HEK293 (cell line): ENCODE measurements around the gene POLR1E.
"Not testable (repeated sequence)": the region's sequence is repeated elsewhere in the genome, so short reads cannot be mapped to it uniquely, and the experiment has no call there.

Experiments
- CTCF ChIA-PET: fragments of 350-600 bp; formaldehyde crosslinking; extraction: SDS; loops from one replicate; lab custom pipeline; 2021; ENCODE audit warnings: antibody characterized with exemption; lab: Yijun Ruan, JAX
- POLR2A ChIA-PET: fragments of 300-600 bp; formaldehyde crosslinking; extraction: SDS; loops from one replicate; lab custom pipeline; 2020; ENCODE audit warnings: antibody characterized with exemption, inconsistent platforms; lab: Yijun Ruan, JAX
- H3K27ac ChIP-seq: fragments of 200-500 bp; sonication (Bioruptor generic); 2 replicates; pipeline ENCODE4 v1.5.1; 2014; ENCODE audit warnings: low read depth, low read length, control low read depth, inconsistent platforms; ENCODE audit errors: extremely low read depth
- H3K36me3 ChIP-seq, 2 experiments: fragments of 200-500 bp in 1 of 2; sonication (Bioruptor generic) in 1 of 2; 1 replicate in 1 of 2; 2 replicates in 1 of 2; pipeline ENCODE4 v1.5.1; 2014 to 2017; ENCODE audit warnings: inconsistent platforms in 2 of 2, low read length in 2 of 2; ENCODE audit not compliant: control insufficient read depth in 2 of 2, insufficient read depth in 1 of 2
- H3K4me1 ChIP-seq: fragments of 200-500 bp; sonication (Bioruptor generic); 2 replicates; pipeline ENCODE4 v1.5.1; 2014; ENCODE audit warnings: mild to moderate bottlenecking, low read length, inconsistent platforms; ENCODE audit not compliant: control insufficient read depth, insufficient read depth
- H3K4me3 ChIP-seq: 2 replicates; pipeline ENCODE4 v1.5.1; 2011; ENCODE audit warnings: low read depth, mild to moderate bottlenecking, control low read depth, low read length, moderate library complexity
- H3K9me3 ChIP-seq: fragments of 200-500 bp; sonication (Bioruptor generic); 2 replicates; pipeline ENCODE4 v1.5.1; 2014; ENCODE audit warnings: low read depth, low read length, inconsistent platforms; ENCODE audit not compliant: control insufficient read depth, insufficient read depth
- SETDB1 ChIP-seq: IDR thresholded peaks from one replicate; pipeline ENCODE4 v1.6.1; 2017; ENCODE audit warnings: mild to moderate bottlenecking, low read length, moderate library complexity, mixed read lengths; ENCODE audit not compliant: insufficient read length
- ZNF174 ChIP-seq: fragments of 450-650 bp; formaldehyde crosslinking; IDR thresholded peaks from 2 replicates; pipeline ENCODE4 v1.5.0; 2017; ENCODE audit warnings: missing biosample characterization, mild to moderate bottlenecking, missing genetic modification characterization
- ZNF24 ChIP-seq: fragments of 450-650 bp; formaldehyde crosslinking; IDR thresholded peaks from 2 replicates; pipeline ENCODE4 v1.5.1; 2016; ENCODE audit warnings: missing biosample characterization, missing genetic modification characterization
- ZNF302 ChIP-seq: fragments of 450-650 bp; formaldehyde crosslinking; IDR thresholded peaks from 2 replicates; pipeline ENCODE4 v1.5.1; 2016; ENCODE audit warnings: missing biosample characterization, missing genetic modification characterization, low read depth
- ZNF501 ChIP-seq: fragments of 450-650 bp; formaldehyde crosslinking; IDR thresholded peaks from 2 replicates; pipeline ENCODE4 v1.5.1; 2016; ENCODE audit warnings: missing biosample characterization, missing genetic modification characterization
- ZNF548 ChIP-seq: fragments of 450-650 bp; formaldehyde crosslinking; IDR thresholded peaks from 2 replicates; pipeline ENCODE4 v1.5.1; 2016; ENCODE audit warnings: missing biosample characterization, missing genetic modification characterization
- ZNF561 ChIP-seq: fragments of 450-650 bp; IDR thresholded peaks from 2 replicates; pipeline ENCODE4 v1.5.1; 2018; ENCODE audit warnings: missing biosample characterization, missing genetic modification characterization, borderline replicate concordance
- ZNF571 ChIP-seq: fragments of 450-650 bp; formaldehyde crosslinking; IDR thresholded peaks from 2 replicates; pipeline ENCODE4 v1.5.0; 2017; ENCODE audit warnings: missing biosample characterization, missing genetic modification characterization
- ZNF600 ChIP-seq: fragments of 450-650 bp; formaldehyde crosslinking; IDR thresholded peaks from 2 replicates; pipeline ENCODE4 v1.5.1; 2016; ENCODE audit warnings: missing biosample characterization, missing genetic modification characterization
- TF ChIP-seq, protein P1 (sequence below): fragments of 450-650 bp; formaldehyde crosslinking; conservative IDR thresholded peaks from 2 replicates; pipeline ENCODE4 v1.5.1; 2016; ENCODE audit warnings: low read depth, missing biosample characterization, missing genetic modification characterization
- TF ChIP-seq, protein P2 (sequence below): fragments of 450-650 bp; formaldehyde crosslinking; IDR thresholded peaks from 2 replicates; pipeline ENCODE4 v1.5.1; 2017; ENCODE audit warnings: missing biosample characterization, missing genetic modification characterization
- TF ChIP-seq, protein P3 (sequence below): fragments of 450-650 bp; formaldehyde crosslinking; IDR thresholded peaks from 2 replicates; pipeline ENCODE4 v1.5.1; 2016; ENCODE audit warnings: missing biosample characterization, missing genetic modification characterization

POLR1E gene

DNA sequence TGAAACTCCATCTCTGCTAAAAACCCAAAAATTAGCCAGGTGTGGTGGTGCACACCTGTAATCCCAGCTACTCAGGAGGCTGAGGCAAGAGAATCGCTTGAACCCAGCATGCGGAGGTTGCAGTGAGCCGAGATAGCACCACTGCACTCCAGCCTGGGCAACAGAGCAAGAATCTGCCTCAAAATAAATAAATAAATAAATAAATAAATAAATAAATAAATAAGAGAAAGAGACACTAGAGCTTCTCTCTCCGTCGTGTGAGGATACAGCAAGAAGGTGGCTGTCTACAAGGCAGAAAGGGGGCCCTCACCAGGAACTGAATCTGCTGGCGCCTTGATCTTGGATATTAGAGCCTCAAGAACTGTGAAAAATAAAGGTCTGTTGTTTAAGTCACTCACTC, 11.8 kb upstream of the POLR1E start (continued):
- TF ChIP-seq, protein P1, sequence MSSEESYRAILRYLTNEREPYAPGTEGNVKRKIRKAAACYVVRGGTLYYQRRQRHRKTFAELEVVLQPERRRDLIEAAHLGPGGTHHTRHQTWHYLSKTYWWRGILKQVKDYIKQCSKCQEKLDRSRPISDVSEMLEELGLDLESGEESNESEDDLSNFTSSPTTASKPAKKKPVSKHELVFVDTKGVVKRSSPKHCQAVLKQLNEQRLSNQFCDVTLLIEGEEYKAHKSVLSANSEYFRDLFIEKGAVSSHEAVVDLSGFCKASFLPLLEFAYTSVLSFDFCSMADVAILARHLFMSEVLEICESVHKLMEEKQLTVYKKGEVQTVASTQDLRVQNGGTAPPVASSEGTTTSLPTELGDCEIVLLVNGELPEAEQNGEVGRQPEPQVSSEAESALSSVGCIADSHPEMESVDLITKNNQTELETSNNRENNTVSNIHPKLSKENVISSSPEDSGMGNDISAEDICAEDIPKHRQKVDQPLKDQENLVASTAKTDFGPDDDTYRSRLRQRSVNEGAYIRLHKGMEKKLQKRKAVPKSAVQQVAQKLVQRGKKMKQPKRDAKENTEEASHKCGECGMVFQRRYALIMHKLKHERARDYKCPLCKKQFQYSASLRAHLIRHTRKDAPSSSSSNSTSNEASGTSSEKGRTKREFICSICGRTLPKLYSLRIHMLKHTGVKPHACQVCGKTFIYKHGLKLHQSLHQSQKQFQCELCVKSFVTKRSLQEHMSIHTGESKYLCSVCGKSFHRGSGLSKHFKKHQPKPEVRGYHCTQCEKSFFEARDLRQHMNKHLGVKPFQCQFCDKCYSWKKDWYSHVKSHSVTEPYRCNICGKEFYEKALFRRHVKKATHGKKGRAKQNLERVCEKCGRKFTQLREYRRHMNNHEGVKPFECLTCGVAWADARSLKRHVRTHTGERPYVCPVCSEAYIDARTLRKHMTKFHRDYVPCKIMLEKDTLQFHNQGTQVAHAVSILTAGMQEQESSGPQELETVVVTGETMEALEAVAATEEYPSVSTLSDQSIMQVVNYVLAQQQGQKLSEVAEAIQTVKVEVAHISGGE (tag by site-specific recombination), result peak; percentile 38; the same call in 1 of the 2 replicates

DNA sequence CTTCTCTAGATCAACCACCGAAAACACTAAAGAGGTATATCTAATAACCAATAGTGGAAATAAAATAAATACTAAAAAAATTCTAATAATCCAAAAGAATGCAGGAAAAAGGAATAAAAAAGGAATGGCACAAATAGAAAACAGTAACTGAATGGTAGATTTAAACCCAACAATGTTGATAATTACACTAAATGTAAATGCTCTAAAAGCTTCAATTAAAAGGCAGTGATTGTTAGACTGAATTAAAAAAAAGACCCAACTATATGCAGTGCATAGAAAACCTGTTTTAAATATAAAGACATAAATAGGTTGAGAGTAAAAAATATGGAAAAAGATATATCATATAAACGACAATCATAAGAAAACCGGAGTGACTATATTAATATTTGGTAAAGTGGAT, 11.3 kb upstream of the POLR1E start:
- TF ChIP-seq SETDB1 (peak; percentile 92), ZNF571 (tag by site-specific recombination) (no peak)
- Histone ChIP-seq H3K36me3 (no peaks in the 10 kb centered on the region), H3K4me3 (no peak overlapping the region), H3K27ac (no peak overlapping the region), H3K4me1 (no peaks in the 10 kb centered on the region), H3K9me3 (no peaks in the 10 kb centered on the region)
- CTCF ChIA-PET, result interaction anchor here (0.6 to 1.6 kb wide), 2 partner anchors 60 to 889 kb away, joined by 4 to 6 read pairs; no protein-coding TSS in a partner anchor
- POLR2A ChIA-PET, result no interaction called here

DNA sequence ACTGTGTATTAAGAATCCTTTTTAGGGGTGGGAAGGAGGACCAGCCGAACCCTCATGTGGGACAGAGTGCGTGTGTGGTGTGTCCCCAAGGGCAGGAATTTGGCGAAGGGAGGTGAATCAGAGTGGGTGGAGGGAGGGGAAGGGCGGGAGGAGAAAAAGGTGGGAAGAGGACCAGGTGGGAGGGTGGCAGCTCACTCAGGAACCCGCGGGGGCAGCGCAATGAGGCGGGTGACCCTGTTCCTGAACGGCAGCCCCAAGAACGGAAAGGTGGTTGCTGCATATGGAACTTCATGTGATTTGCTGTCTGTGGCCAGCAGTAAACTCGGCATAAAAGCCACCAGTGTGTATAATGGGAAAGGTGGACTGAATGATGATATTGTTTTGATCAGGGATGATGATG, 8.8 kb upstream of the POLR1E start:
- Histone ChIP-seq H3K9me3 (no peaks in the 10 kb centered on the region), H3K4me1 (no peaks in the 10 kb centered on the region), H3K27ac (no peak overlapping the region), H3K4me3 (no peak overlapping the region), H3K36me3 (no peaks in the 10 kb centered on the region)
- TF ChIP-seq ZNF548 (tag by site-specific recombination), result no peak
- TF ChIP-seq ZNF600, result no peak
- no peak for TF ChIP-seq ZNF24 (tag by site-specific recombination)
- TF ChIP-seq, protein P2, sequence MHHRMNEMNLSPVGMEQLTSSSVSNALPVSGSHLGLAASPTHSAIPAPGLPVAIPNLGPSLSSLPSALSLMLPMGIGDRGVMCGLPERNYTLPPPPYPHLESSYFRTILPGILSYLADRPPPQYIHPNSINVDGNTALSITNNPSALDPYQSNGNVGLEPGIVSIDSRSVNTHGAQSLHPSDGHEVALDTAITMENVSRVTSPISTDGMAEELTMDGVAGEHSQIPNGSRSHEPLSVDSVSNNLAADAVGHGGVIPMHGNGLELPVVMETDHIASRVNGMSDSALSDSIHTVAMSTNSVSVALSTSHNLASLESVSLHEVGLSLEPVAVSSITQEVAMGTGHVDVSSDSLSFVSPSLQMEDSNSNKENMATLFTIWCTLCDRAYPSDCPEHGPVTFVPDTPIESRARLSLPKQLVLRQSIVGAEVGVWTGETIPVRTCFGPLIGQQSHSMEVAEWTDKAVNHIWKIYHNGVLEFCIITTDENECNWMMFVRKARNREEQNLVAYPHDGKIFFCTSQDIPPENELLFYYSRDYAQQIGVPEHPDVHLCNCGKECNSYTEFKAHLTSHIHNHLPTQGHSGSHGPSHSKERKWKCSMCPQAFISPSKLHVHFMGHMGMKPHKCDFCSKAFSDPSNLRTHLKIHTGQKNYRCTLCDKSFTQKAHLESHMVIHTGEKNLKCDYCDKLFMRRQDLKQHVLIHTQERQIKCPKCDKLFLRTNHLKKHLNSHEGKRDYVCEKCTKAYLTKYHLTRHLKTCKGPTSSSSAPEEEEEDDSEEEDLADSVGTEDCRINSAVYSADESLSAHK (tag by site-specific recombination), result no peak
- TF ChIP-seq, protein P3, sequence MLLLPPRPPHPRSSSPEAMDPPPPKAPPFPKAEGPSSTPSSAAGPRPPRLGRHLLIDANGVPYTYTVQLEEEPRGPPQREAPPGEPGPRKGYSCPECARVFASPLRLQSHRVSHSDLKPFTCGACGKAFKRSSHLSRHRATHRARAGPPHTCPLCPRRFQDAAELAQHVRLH (tag by site-specific recombination), result no peak
- no peak for TF ChIP-seq ZNF174 (tag by site-specific recombination)
- no peak for TF ChIP-seq ZNF561 (tag by site-specific recombination)
- no peak for TF ChIP-seq ZNF501 (tag by site-specific recombination)
- no peak for TF ChIP-seq ZNF302
- CTCF ChIA-PET, result interaction anchor here (0.6 kb wide), 1 partner anchor 363 kb away, joined by 3 read pairs; no protein-coding TSS in a partner anchor
- POLR2A ChIA-PET, result no interaction called here

DNA sequence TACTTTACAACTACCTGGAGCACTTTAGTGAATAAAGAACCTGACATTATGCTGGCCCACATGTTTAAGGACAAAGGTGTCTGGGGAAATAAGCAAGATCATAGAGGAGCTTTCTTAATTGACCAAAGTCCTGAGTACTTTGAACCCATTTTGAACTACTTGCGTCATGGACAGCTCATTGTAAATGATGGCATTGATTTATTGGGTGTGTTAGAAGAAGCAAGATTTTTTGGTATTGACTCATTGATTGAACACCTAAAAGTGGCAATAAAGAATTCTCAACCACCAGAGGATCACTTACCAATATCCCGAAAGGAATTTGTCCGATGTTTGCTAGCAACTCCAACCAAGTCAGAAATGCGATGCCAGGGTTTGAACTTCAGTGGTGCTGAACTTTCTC, 8.3 kb upstream of the POLR1E start:
- H3K4me1 ChIP-seq, H3K36me3 ChIP-seq, H3K4me3 ChIP-seq, H3K9me3 ChIP-seq, POLR2A ChIA-PET, H3K27ac ChIP-seq: not testable (repeated sequence)
- CTCF ChIA-PET, result interaction anchor here (0.6 kb wide), 1 partner anchor 362 kb away, joined by 3 read pairs; no protein-coding TSS in a partner anchor

DNA sequence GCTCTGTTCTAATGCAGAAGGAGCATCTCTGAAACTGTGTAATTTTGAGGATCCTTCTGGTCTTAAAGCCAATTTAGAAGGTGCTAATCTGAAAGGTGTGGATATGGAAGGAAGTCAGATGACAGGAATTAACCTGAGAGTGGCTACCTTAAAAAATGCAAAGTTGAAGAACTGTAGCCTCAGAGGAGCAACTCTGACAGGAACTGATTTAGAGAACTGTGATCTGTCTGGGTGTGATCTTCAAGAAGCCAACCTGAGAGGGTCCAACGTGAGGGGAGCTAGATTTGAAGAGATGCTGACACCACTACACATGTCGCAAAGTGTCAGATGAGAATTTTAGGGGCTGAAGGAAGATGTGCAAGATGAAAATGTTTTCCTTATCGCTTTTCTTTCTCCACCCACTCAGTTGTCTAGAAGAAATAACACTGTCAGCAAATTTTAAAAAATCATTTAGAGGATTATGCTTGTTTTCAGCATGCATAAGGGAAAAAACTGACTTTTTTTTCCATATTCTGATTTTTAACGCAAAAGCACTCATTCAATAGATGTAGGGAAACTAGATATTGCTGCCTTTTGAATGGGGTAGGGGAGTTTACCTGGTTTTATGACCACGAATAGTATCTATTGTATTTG, 7.6 kb upstream of the POLR1E start:
- H3K4me3 ChIP-seq, H3K36me3 ChIP-seq, H3K9me3 ChIP-seq, H3K27ac ChIP-seq, H3K4me1 ChIP-seq, POLR2A ChIA-PET: not testable (repeated sequence)
- CTCF ChIA-PET, result interaction anchor here (0.8 to 0.9 kb wide), 2 partner anchors 203 to 427 kb away, joined by 3 read pairs; no protein-coding TSS in a partner anchor
